ENCODE data around the gene PSMG3.
A peak's percentile ranks its signal among the peaks of the same experiment; 100 is the strongest.

PSMG3 gene

DNA sequence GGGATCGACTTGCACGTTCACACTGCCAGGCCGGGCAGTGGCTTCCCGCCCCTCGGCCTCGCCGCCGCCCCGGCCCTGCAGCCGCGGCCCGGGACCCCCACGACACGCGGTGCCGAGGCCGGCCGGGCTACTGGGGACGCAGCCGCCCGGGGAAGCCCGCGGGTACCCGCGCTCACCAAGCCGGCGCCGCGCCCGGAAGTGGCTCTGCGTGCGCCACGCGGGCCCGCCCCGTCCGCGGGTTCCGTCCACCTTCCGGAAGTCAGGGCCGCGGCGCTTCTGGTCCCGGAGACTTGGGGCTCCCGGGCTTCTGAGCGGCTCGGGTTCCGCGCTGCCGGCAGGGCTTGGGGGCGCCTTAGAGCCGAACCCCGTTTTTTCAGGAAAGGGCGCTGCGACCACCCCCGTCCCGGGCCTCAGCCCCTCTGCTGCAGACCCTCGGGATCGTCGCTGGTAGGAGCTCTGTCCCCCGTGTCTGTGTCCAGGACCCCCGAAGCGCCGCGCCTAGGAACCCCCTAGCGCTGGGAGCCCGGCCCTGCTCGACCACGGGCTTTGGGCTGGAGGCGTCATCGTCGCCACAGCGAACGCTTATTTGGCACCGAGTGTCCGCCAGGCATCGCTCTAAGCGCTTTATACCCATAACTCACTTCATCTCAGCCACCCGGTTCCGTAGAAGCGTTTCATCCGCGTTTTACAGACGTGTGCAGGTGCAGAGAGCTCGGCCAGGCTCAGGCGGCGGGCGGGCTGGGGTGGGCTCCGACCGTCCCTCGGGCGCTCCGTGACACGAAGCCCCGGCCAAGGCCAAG, at the start of gene PSMG3:
PSMG3 (minus strand) TSS at position 200 of the 800 bp plus-strand sequence. CDS start 693 bp downstream, outside the sequence.
- peak; percentile 83 for DNase-seq (ENCODE audit: low read depth)

- DNase-seq (ENCODE audit: low read depth): no peak
Observed at GRCh38 chr7:1618475-1618874, 48.6 kb upstream of the PSMG3 start.

- no peak for DNase-seq (ENCODE audit: low read depth)
Observed at GRCh38 chr7:1617957-1618356, 48.1 kb upstream of the PSMG3 start.

DNA sequence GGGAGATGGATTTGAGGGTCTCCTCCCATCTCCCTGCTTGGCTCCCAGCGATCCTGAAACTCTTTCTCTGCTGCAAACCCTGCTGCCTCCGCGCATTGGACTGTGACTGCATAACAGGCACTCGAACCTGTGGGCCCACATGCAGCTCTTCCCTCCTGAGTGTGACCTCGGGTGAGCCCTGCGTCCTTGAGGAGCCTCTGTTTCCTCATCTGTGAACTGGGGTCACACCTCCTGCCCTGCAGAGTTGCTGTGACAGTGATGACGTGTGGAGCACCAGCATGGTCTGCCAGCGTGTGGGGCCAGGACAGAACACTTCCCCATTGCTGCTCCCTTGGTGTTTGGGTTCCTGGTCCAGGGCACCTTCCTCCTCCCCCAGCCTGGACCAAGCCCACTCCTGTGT, 46.9 kb upstream of the PSMG3 start:
- no peak for DNase-seq (ENCODE audit: low read depth)

DNA sequence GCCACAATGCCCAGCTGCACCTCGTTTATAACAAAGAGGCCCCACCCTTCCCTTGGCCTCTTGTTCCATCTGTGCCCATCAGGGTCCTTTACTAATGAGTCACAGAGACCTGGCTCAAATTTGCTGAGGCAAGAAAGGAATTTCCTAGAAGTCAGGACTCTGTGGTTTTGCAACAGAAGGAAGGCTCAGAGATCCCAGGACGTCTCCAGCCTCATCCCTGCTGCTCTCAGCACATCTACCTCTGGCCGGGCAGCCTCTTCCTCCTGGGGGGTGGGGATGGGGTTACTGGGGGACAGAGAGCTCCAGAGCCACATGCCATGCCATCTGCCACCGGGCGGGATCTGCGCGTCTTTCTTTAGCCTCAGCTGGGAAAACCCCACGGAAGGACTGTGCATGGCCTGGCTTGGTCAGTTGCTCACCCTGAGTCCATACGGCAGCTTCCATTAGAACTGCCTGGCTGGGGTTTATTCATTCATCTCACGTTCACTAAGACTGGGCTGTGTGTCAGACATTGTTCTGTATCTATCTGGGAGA, 41.9 kb upstream of the PSMG3 start:
- no peak for DNase-seq (ENCODE audit: low read depth)

DNA sequence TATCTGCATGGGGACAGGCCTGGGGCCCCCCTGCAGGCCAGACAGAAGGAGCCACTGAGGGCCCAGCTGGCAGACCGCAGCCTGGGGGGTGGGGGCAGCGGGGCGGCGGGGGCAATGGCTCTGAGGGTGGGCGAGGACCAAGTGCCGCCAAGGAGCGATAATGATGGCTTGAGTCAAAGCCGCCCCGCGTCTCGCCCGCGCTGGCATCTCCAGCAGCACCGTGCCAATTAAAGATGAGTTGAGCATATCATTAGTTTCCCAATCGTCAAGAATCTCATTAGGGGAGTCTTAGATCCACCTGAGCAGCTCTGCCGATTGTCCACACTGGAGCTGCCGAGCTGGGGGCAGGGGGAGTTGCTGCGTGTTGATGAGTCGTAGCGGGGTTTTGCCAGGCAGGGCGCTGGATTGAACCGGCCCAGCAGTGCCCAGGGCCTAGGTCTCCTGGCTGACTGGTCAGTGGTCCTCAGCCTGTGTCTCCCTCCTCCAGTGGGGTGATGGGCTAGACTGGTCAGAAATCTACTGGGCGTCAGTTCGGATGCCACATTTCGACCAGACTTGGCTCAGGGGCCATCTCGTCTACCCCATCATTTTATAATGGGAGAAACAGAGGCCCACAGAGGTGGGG, 41.0 kb upstream of the PSMG3 start:
- no peak for DNase-seq (ENCODE audit: low read depth)

GRCh38 chr7:1610013-1610677, 40.3 kb upstream of the PSMG3 start:
- no peak for DNase-seq (ENCODE audit: low read depth)

DNA sequence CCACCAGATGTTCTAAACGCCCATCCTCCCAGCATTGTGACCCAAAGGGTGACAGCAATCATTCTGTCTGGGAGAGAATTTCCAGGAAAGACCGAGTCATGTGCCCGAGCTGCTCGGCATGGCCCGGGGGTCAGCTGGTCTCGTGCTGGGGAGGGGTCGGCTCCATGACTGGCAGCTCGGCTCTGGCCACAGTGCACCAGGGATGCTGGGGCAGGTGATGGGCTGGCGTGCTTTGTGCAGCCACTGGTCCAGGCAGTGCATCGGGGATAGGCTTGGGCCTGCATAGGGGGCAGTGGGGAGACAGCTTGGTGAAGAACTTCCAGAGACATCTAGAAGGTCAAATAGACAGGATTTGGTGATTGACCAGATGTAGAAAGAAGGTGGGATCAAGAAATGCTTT, 39.2 kb upstream of the PSMG3 start:
- DNase-seq (ENCODE audit: low read depth): no peak

- DNase-seq (ENCODE audit: low read depth): no peak
Observed at GRCh38 chr7:1608318-1608717, 38.5 kb upstream of the PSMG3 start.

DNA sequence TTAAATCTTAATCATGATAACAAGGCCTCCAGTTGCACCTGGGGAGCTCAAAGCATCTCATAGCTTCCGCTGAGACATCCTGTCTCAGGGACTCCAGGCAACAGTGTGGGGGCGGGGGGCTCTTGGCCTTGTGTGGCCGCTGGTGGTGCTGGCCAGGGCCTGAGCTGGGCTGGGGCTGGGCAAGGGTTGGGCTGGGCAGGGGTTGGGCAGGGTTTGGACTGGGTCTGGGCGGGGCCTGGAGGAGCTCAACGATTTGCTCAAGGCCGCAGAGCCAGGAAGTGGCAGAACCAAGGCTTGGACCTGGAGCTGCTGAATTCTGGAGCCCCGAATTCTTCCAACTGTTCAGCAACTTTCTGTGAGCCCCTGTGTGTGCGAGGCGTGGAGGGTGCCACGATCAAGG, 37.9 kb upstream of the PSMG3 start:
- DNase-seq (ENCODE audit: low read depth): no peak

- no peak for DNase-seq (ENCODE audit: low read depth)
Observed at GRCh38 chr7:1607001-1607400, 37.2 kb upstream of the PSMG3 start.

- no peak for DNase-seq (ENCODE audit: low read depth)
Observed at GRCh38 chr7:1604383-1604782, 34.6 kb upstream of the PSMG3 start.

GRCh38 chr7:1603346-1604225, 33.8 kb upstream of the PSMG3 start:
- DNase-seq (ENCODE audit: low read depth): no peak

DNA sequence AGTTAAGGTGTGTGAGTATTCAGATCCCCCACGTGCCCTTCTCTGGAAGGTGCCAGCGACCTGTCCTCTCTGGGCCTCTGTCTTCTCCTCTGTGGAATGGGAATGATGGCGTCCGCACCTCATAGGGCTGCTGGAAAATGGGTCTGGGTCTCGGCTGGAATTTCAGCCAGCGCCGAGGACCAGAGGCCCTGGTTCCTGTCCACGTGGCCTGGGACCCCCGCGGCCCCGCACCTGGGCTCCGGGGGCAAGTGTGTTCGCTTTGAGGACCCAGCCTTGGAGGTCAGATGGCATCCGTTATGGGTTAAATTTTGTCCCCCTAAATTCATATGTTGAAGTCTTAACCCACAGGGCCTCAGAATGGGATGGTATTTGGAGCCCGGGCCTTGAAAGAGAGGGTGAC, 32.6 kb upstream of the PSMG3 start:
- no peak for DNase-seq (ENCODE audit: low read depth)

GRCh38 chr7:1601956-1602355, 32.1 kb upstream of the PSMG3 start:
- DNase-seq (ENCODE audit: low read depth): no peak

- no peak for DNase-seq (ENCODE audit: low read depth)
Observed at GRCh38 chr7:1599640-1600395, 30.0 kb upstream of the PSMG3 start.

GRCh38 chr7:1598961-1599639, 29.3 kb upstream of the PSMG3 start:
- DNase-seq (ENCODE audit: low read depth): no peak

GRCh38 chr7:1598286-1598685, 28.5 kb upstream of the PSMG3 start:
- DNase-seq (ENCODE audit: low read depth): no peak

GRCh38 chr7:1597791-1598190, 28.0 kb upstream of the PSMG3 start:
- DNase-seq (ENCODE audit: low read depth): no peak

DNA sequence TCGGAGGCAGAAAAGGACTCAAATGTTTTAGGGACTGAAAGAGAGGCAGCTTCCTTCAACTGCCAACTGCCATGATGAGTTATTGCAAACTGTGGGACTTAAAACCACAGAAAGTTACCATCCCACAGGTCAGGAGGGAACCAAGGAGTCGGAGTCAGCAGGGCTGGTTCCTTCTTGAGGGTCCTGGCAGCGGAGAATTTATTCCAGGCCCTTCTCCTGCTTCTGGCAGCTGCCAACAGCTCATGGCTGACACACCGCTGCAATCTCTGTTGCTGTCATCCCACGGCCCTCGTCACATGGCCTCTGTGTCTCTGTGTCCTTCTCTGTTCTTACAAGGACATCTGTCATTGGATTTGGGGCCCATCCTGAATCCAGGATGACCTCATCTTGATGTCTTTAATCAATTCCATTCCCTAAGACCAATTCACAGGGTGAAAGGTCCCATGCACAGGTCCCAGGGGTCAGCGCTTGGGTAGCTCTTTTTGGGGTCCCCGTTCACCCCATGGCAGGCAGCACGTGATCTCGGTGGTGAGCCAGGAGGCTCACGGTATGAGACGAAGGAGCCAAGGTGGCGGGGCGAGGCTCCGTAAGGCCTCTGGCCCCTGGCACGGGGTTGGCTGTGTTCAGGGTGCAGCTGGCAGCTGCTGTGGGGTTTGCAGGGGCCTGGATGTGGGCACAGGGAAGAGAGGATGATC, 27.4 kb upstream of the PSMG3 start:
- no peak for DNase-seq (ENCODE audit: low read depth)
